Left renal cortex interstitium (tissue), 4 donors: ENCODE data around the gene DNM2. TPM values are rescaled to one million over a fixed set of nuclear protein-coding genes. Genes with fewer than 3 reads are reported as not detected.
"Not testable (repeated sequence)": the region's sequence is repeated elsewhere in the genome, so short reads cannot be mapped to it uniquely, and the experiment has no call there.

Experiments
- DNase-seq, 4 donors: peaks; one replicate each; pipeline ENCODE4 v3.0.0-alpha.2; 2013; ENCODE audit warnings: low read depth in 4 of 4, low spot score in 2 of 4, missing footprints in 1 of 4
- polyA plus RNA-seq, 4 donors: library from polyadenylated mRNA; unstranded; fragments of 120-200 nt; gene quantifications; one replicate each; pipeline ENCODE4 v1.2.1, GENCODE V29; 2013; ENCODE audit not compliant: insufficient read length in 4 of 4

Gene DNM2
- polyA plus RNA-seq, 4 donors: 124 to 180 (median 138) TPM

DNA sequence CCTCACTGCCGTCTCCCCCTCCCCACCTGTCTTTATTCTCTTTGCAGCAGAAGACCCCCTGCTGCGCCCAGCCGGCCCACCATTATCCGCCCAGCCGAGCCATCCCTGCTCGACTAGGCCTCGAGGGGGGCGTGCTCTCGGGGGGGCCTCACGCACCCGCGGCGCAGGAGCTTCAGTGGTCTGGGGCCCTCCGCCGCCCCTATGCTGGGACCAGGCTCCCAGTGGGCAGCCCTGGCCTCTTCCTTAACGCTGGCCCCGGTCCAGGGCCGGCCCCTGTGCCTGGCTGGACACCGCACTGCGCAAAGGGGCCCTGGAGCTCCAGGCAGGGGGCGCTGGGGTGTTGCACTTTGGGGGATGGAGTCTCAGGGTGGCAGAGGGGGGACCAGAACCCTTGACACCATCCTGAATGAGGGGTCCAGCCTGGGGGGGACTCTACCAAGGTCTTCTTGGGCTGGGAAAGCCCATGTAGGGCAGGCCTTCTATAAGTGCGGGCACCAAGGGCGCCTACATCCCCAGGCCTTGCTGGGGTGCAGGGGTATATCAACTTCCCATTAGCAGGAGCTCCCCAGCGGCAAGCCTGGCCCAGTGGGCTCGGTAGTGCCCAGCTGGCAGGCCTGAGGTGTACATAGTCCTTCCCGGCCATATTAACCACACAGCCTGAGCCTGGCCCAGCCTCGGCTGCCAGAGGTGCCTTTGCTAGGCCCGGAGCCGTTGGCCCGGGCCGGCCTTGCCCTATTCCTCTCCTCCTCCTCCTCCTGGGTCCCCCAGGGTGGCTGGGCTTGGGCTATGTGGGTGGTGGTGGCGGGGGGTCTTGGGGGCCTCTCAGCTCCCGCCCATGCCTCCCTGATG lies 113.3 kb downstream of the DNM2 start:
- no peak for DNase-seq

DNA sequence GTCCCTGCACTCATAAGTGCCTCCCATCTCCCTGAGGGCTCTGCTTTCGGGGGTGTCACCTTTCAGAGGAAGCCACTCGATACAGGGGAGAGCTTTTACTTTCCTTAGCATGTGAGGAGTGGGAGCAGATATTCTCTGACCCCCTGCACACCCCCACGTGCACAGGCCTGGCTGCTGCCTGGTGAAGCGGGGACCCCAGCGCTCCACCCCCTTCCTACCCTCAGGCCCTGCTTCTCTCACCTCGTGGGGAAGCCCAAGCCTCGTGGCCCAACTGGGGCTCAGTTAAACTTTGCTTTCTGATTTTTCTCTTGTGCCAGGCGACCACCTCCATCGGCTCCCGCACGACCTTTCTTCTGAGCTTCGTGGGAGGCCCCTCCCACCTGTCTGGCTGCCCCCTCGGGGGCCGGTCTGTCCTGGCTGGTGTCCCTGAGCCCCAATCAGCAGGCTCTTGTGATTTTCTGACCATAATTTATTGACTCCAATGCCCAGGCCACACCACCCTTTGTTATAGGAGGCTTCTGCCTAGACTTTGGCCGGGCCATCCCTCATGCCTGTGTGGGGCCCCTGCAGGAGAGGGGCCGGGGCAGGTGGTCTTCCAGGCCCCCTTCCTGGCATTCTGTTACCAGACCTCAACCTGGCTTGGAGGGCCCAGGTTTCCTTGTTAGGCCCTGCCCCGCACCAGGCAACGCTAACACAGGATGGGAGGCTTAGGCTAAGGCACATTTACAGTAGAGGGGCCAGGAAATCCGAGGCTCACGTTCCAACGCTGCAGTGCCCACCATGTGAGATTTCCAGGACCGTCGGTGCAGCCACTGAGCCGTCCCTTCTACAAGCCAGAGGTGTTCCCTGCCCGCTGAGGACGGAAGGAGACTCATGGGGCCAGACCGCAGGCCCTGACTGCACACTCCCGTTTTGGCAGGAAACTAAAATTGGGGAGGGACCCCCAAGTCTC lies 114.4 kb downstream of the DNM2 start:
- no peak for DNase-seq

DNA sequence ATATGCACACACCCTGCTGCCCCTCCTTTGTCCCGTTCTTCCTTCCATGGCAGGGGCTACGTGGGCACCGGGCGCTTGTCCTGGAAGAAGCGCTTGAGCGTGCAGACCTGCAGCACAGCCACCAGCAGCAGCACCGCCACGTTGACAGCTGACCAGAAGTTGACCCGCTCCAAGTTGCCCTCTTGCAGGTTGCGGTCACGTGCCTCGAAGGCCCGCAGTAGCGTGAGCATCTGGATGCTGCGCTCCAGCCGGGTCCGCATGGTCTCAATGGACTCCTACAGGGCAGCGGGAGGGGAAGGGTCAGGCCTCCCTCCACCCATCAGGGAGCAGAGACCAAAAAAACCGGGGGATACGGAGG lies 115.0 kb downstream of the DNM2 start:
- no peak for DNase-seq

DNA sequence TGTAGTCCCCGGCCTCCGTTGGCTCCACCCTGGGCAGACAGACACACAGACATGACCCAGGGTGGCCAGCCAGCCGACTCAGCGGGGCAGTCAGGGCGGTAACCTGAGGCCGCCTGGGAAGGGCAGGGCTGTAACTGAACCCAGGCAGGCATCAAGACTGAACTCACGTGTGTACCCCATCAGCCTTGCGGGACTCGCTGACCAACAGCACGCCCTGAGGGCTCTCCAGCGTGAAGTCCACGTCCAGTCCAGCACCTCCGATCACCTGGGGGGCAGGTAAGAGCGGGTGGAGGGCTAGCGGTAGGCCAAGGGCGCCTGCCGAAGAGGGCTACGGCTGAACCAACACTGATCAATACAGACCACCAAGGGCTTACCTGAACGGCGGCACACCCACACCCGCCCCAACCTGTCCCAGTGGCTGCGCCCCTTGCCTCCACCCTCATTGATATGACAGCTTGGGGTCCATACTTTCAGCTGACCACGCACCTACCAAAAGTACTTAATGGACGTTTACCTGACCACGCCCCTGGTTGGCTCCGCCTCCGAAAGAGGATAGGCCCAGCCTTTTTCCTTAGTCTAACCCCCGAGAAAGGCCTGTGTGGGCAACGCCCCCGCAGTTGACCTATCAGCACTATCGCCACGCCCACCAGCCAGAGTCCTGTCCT lies 117.3 kb downstream of the DNM2 start:
- no peak for DNase-seq

DNA sequence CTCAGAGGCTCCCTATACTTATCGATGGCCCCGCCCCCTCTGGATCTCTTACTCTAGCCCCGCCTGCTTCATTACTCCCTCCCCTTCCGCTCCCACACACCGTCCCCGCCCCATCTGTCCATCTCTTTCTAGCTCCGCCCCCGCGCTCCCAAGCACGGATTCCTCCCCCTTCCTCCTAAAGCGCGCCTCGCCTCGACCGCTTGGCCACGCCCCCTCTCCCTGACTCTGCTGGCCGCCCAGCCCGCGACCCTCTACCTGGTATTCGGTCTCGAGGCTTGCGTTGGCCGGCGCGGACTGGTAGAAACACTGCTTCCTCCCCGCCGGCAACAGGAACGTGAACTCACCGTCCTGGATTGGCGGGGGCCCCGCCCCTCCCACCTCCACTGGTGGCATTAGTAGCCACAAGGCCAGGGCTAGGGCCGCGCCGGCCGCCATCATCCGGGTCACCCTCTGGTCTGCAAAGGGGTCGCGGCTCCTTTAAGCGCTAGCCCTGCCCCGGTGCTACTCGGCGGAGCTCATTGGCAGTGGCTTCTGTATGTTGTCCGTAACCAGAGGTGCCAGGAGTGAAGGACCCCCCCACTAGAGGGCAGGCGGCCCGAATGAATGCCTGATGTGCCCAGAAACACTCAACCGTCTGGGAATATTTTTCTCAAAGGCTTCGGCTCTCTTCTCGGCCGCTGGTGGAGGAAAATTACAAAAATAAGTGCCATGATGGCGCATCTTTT lies 118.0 kb downstream of the DNM2 start, which contains the start of gene TMED1:
TMED1 (minus strand) TSS at position 459 of the 725 bp plus-strand sequence; CDS start at position 438, 21 bp downstream.
- peak; percentile 96 to 98 (median 98) for DNase-seq

DNA sequence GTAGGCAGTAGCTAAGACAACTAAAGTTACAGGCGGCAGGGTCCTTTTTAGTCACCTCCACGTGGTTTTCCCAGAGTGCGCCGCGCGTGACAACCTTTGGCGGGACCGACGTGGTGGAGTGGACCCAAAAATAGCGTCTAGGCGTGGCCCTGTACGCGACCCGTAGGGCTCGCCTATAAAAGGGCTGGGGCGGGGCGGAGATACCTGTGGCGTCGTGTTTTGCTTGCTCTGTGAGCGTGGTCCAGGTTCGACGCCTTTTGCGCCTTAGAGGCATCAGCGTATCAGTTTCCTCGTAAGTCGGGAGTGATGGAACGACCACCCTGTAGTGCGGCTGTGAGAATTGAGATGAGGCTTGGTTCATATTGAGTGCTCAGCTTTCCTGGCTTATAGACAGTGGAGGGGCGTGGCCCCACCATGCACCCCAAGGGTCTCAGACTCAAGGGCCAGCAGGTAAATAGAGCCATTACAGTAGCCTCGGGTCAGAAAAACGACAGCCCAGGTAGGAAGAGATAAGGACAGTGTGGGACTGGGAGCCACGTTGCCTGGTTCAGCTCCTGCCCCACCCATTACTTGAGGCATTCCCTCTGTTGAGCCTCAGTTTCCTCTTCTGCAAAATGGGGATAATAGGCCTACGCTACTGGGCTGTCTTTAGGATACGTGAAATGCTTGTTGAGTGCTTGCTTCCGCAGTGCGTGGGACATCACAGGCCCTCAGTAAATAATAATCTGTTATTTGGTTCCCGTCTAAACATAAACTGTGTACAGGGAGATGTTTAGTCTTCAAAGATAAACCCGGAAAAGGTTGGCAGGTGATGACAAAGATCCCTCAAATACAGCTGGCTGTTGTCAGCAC lies 118.8 kb downstream of the DNM2 start:
- no peak for DNase-seq

DNA sequence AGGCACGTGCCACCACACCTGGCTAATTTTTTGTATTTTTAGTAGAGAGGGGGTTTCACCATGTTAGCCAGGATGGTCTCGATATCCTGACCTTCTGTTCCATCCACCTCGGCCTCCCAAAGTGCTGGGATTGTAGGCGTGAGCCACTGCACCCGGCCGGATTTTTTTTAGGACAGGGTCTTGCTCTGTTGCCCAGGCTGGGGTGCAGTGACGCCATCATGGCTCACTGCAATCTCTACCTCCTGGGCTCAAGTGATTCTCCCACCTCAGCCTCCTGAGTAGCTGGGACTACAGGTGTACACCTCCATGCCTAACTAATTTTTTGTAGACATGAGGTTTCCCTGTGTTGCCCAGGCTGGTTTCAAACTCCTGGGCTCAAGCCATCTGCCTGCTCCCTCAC lies 119.8 kb downstream of the DNM2 start:
- DNase-seq: not testable (repeated sequence)

DNA sequence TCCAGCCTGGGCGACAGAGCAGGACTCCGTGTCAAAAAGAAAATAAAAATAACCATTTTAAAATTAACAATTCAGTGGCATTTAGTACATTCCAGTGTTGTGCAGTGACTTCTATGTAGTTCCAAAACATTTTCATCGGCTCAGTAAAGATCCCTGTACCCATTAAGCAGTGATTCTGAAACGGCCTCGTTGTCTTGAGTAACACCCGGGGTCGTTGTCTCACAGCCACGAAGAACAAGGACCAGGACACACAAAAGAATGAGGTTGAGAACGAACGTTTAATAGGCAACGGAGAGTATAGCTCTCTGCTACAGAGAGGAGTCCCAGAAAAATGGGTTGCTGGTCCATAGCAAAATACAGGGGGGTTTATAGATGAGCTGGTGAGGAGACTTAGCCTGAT lies 120.5 kb downstream of the DNM2 start:
- no peak for DNase-seq

DNA sequence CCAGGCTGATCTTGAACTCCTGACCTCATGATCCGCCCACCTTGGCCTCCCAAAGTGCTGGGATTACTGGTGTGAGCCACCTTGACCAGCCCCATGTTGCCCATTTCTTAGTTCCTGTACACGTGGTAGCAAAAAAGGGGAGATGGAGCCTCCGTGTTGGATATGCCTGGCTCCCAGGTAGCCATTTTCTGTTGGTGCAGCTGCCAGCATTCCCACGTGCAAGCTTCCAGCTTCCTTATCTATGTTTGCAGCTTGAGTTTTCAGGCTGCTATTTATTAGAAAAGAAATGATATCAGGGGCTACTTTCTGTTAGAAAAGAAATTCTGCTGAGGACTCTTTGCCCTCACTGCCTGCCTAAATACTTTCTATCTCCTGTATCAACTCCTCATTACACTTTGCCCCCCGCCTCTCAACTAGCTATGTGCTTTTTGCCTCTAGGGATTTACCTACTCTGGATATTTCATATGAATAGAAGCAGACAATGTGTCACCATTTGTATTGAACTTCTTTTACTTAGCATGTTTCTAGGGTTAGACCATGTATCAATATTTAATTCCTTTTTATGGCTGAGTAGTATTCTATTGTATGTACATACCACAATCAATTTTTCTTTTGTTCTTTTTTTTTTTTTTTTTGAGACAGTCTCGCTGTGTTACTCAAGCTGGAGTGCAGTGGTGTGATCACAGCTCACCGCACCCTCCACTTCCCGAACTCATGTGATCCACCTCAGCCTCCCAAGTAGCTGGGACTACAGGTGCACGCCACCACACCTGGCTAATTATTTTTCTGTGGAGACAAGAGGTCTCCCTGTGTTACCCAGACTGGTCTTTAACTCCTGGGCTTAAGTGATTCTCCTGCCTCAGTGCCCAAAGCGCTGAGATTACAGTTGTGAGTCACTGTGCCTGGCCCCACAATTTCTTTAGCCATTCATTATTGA lies 121.5 kb downstream of the DNM2 start:
- no peak for DNase-seq

DNA sequence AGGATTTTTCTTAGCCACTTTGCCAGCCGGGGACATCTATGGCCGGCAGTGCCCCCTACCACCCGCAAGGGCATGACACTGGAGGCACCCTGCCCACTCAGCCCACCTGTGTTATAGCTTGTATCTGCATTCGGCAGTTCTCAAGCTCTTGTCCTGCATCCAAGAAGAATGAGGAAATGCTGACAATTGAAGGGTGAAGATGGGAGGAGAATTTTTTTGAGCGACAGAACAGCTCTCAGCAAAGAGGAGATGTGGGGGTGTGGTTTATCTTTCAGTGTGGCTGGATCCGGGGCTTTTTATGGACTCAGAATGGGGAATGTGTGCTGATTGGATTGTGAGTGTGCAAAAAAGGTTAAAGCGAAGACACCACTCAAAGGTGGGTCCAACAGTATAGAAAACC lies 124.9 kb downstream of the DNM2 start:
- DNase-seq: no peak

DNA sequence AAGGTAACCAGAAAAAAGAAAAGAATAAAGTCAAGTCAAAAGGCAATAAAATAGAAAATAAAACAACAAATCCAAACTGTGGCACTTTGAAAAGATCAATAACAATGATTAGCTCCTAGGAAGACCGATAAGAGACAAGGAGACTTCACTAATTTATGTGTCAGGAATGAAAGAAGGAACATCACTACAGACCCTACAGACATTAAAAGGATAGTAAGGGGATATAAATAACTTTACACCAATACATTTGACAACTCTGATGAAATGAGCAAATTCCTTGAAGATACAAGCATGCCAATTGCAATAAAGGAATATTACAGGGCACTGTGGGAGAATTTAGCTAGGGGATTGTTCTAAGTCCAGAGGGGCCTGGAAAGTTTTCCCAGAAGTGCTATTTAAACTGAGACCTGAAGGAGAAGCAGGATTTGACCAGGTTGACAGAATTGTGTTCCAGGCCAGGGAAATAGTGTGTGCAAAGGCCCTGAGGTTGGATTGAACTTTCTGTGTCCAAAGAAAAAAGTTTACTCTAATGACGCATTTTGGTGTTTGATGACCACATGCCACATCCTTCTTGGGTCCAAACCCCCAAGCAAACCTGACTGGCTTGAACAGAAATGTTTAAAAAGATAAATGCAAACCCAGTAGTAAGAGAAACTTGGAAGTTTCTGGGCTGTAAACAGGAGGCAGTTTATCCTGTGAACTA lies 128.8 kb downstream of the DNM2 start:
- DNase-seq: no peak

DNA sequence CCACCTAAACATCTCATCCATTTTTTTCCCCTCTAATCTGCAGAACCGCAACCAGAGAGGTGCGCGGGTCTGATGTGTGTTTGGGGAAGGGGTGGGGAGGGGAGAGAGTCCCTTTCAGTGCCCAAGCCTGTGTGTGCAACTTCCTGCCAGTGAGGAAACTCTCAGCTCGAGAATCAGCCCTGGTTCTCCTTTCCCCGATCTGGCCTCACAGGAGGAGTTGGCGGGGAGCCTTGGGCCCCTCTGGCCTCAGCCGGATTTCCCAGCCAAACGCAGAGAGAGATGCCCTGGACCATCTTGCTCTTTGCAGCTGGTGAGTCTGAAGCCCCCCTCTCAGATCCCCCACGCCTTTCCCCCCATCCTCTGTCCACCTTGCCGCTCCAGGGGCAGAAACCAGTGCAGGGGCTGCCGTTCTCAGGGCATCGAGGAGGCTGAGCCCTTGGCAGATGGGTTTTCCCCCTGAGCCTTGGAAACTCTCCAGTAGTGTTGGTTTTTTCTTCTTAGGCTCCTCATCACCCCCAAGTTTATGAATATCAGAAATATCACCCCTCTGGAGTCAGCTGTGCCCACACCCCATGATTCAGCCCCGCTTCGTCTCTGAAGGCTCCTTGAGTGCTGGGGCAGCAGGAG lies 130.5 kb downstream of the DNM2 start, which contains the start of gene C19orf38:
C19orf38 (plus strand) TSS at position 186 of the 627 bp plus-strand sequence; CDS start at position 280, 94 bp downstream.
- DNase-seq: no peak

DNA sequence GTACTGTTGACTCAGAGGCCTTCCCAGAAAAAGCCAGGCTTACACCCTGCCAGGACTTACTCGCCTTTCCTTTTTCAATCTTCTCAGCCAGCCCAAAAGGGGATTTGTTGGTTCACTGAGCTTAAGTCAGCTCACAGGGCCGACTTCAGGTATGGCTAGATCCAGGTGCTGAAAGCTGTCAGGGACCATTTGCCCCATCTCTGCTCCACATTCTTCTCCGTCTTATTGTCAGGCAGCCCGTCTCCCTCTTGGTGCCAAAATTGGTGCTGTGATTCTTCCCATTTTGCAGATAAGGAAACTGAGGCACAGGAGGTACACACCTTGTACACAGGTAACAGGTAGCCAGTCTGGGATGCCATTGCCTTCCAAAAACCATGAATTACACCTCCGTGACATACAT lies 132.8 kb downstream of the DNM2 start:
- DNase-seq: no peak

DNA sequence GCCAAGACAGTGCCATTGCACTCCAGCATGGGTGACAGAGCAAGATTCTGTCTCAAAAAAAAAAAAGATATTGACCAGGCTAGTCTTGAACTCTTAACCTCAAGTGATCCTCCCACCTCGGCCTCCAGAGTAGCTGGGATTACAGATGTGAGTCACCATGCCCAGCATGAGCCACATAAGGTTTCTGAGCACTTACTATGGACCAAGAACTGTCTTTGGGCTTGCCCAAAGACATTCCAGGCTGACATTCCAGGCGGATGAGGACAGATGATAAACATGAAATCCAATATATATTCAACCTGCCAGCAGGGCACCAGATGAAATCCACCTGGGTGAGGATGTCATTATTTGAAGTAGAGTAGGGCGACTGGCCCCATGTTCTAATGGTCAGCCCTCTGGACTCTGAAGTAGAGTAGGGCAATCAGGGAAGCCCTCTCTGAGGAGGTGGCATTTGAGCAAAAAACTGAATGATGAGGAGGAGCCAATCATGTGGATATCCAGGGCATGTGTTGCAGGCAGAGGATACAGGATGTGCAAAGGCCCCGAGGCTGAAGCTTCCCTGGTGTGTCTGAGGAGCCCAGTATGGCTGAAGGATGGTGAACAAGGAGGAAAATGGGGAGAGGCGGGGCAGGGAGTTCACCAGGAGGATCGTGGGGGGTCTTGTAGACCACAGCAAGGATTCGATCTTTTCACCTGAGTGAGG lies 134.4 kb downstream of the DNM2 start:
- no peak for DNase-seq

DNA sequence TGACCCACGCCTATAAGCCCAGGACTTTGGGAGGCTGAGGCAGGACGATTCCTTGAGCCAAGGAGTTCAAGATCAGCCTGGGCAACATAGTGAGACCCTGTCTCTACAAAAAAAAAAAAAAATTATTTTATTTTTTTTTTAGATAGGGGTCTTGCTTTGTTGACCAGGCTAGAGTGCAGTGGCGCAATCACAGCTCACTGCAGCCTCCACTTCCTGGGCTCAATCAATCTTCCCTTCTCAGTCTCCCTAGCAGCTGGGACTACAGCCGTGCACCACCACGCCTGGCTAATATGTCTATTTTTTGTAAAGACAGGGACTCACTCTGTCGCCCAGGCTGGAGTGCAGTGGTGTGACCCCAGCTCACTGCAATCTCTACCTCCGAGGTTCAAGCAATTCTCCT lies 135.1 kb downstream of the DNM2 start:
- DNase-seq: no peak

DNA sequence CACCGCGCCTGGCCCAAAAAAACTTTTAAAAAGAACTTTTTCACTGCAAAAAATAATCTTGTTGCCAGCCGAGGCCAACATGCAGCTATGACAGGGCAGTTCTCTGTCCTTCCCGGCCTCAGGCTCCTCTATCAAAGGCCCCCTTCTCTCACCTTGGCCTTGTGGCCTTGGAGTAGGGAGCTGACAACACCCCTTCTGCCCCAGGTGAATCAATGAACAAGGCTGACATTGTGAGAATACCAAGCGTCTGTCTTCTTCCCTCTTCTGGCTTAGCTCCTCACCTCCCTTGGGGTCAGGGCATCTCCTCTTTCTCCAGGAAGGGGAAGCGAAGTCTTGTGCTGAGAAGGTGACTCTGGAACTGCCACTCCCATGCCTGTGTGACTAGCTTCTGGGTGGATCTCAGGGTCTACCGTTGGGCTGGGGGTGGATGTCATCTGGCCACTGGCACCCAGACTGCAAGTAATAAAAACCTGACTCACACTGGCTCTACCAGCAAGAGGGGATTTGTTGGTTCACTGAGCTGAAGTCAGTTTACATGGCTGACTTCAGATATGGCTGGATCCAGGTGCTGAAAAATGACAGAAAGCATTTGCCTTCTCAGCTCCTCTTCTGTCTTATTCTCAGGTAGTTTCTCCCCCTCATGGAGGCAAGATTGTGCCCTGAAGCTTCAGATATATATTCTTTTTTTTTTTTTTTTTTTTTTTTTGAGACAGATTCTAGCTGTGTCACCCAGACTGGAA lies 136.6 kb downstream of the DNM2 start:
- DNase-seq: no peak
